Smooth muscle cell (in vitro differentiated cells): ENCODE results near the gene LTBP1. TPM values are rescaled to one million over a fixed set of nuclear protein-coding genes. Genes with fewer than 3 reads are reported as not detected.

Experiments
- DNase-seq: peaks from one replicate; lab custom pipeline; 2025; ENCODE audit not compliant: unreplicated experiment; lab: John Stamatoyannopoulos, UW
- H2AFZ ChIP-seq: fragments of 200-600 bp; sonication (generic); 2 replicates; pipeline ENCODE4 v1.6.0; 2016; ENCODE audit warnings: antibody characterized with exemption, low read depth, mild to moderate bottlenecking
- H3F3A ChIP-seq: fragments of 200-600 bp; sonication (generic); 2 replicates; pipeline ENCODE4 v1.6.0; 2017; ENCODE audit warnings: antibody characterized with exemption, low read depth
- H3K27ac ChIP-seq: fragments of 200-600 bp; sonication (generic); 2 replicates; pipeline ENCODE4 v1.5.1; 2016; ENCODE audit warnings: low read depth, mild to moderate bottlenecking
- H3K27me3 ChIP-seq: fragments of 200-600 bp; sonication (generic); 2 replicates; pipeline ENCODE4 v1.6.1; 2016; ENCODE audit warnings: low read depth, mild to moderate bottlenecking
- H3K36me3 ChIP-seq: fragments of 200-600 bp; sonication (generic); 2 replicates; pipeline ENCODE4 v1.5.1; 2016; ENCODE audit warnings: low read depth
- H3K4me1 ChIP-seq: fragments of 200-600 bp; sonication (generic); 2 replicates; pipeline ENCODE4 v1.5.1; 2016; ENCODE audit warnings: low read depth
- H3K4me2 ChIP-seq: fragments of 200-600 bp; sonication (generic); 2 replicates; pipeline ENCODE4 v1.6.0; 2016; ENCODE audit warnings: mild to moderate bottlenecking
- H3K4me3 ChIP-seq: fragments of 200-600 bp; sonication (generic); 2 replicates; pipeline ENCODE4 v1.5.1; 2016; ENCODE audit warnings: mild to moderate bottlenecking
- H3K79me2 ChIP-seq: fragments of 200-600 bp; sonication (generic); 2 replicates; pipeline ENCODE4 v1.6.0; 2016; ENCODE audit warnings: low read depth, mild to moderate bottlenecking
- H3K9ac ChIP-seq: fragments of 200-600 bp; sonication (generic); 2 replicates; pipeline ENCODE4 v1.6.0; 2016; ENCODE audit warnings: low read depth
- H3K9me3 ChIP-seq: fragments of 200-600 bp; sonication (generic); replicated peaks from 2 replicates; pipeline ENCODE4 v1.5.1; 2016; ENCODE audit warnings: low read depth
- H4K20me1 ChIP-seq: fragments of 200-600 bp; sonication (generic); 2 replicates; pipeline ENCODE4 v1.6.0; 2016; ENCODE audit warnings: low read depth
- CTCF ChIP-seq: fragments of 200-600 bp; sonication (generic); IDR thresholded peaks from 2 replicates; pipeline ENCODE4 v1.5.1; 2017; ENCODE audit warnings: borderline replicate concordance, mild to moderate bottlenecking, antibody characterized with exemption; ENCODE audit not compliant: insufficient read depth, poor library complexity, severe bottlenecking
- WGBS: methylation state at CpG from one replicate; pipeline ENCODE4 v1.1.7; 2016; ENCODE audit warnings: low lambda C conversion rate; 5-methylcytosine and 5-hydroxymethylcytosine counted together
- polyA plus RNA-seq: library from polyadenylated mRNA; unstranded; fragments of >200 nt; fragmentation: Nextera tagmentation; extraction: Ambion mirVana; gene quantifications from 2 replicates; pipeline ENCODE4 v1.2.1, GENCODE V29; 2016
- total RNA-seq: library from RNA; depleted of rRNA; stranded (reverse); fragments of >200 nt; gene quantifications from 2 replicates; pipeline ENCODE4 v1.2.3, GENCODE V29; 2014

LTBP1 gene
- total and polyA plus RNA-seq, 2 experiments from 2014 or later, result 146 to 250 TPM

GRCh38 chr2:33030326-33030725, 83.6 kb downstream of the LTBP1 start:
- no peaks in the 10 kb centered on the region for H3F3A ChIP-seq
- no peak overlapping the region for H2AFZ ChIP-seq
- H3K27me3 ChIP-seq, result no peaks in the 10 kb centered on the region
- 53% methylated on average over 3 of the region's 3 CpGs for WGBS
- no peak overlapping the region for H3K27ac ChIP-seq
- TF ChIP-seq CTCF, result no peak
- H3K4me3 ChIP-seq, result no peak overlapping the region
- H3K4me1 ChIP-seq, result peaks cover 22% of the 10 kb centered on the region
- H3K4me2 ChIP-seq, result peak overlapping the region; percentile 33
- no peaks in the 10 kb centered on the region for H3K36me3 ChIP-seq
- H3K9me3 ChIP-seq, result no peaks in the 10 kb centered on the region
- no peak for DNase-seq
- H3K79me2 ChIP-seq, result no peaks in the 10 kb centered on the region
- H3K9ac ChIP-seq, result no peak overlapping the region
- H4K20me1 ChIP-seq, result no peaks in the 10 kb centered on the region

GRCh38 chr2:33032245-33032644, 85.5 kb downstream of the LTBP1 start:
- 84% methylated on average over 2 of the region's 2 CpGs for WGBS
- Histone ChIP-seq H3K4me2 (no peak overlapping the region), H3K4me1 (peaks cover 22% of the 10 kb centered on the region), H3K4me3 (no peak overlapping the region), H2AFZ (no peak overlapping the region), H3K27me3 (no peaks in the 10 kb centered on the region), H3K27ac (no peak overlapping the region), H3K36me3 (no peaks in the 10 kb centered on the region), H3K79me2 (no peaks in the 10 kb centered on the region), H4K20me1 (no peaks in the 10 kb centered on the region), H3K9me3 (no peaks in the 10 kb centered on the region), H3K9ac (no peak overlapping the region), H3F3A (no peaks in the 10 kb centered on the region)
- DNase-seq, result no peak
- TF ChIP-seq CTCF, result no peak

- Histone ChIP-seq H3K27ac (no peak overlapping the region), H3K4me2 (peak overlapping the region; percentile 33), H3K36me3 (no peaks in the 10 kb centered on the region), H3K9me3 (no peaks in the 10 kb centered on the region), H2AFZ (peak overlapping the region; percentile 20), H3K27me3 (no peaks in the 10 kb centered on the region), H3K4me3 (no peak overlapping the region), H3K4me1 (peaks cover 22% of the 10 kb centered on the region), H4K20me1 (no peaks in the 10 kb centered on the region), H3K9ac (no peak overlapping the region), H3K79me2 (no peaks in the 10 kb centered on the region), H3F3A (no peaks in the 10 kb centered on the region)
- WGBS, result 72% methylated on average over 7 of the region's 7 CpGs
- peak; percentile 38 for TF ChIP-seq CTCF
- DNase-seq, result no peak
Measured at GRCh38 chr2:33033606-33034081, 86.9 kb downstream of the LTBP1 start.

- no peak for DNase-seq
- H3K4me3 ChIP-seq, result no peak overlapping the region
- no peaks in the 10 kb centered on the region for H3K36me3 ChIP-seq
- no peaks in the 10 kb centered on the region for H4K20me1 ChIP-seq
- peaks cover 21% of the 10 kb centered on the region for H3K4me1 ChIP-seq
- no peak overlapping the region for H3K9ac ChIP-seq
- no peaks in the 10 kb centered on the region for H3K79me2 ChIP-seq
- peak; percentile 12 for TF ChIP-seq CTCF
- H3K4me2 ChIP-seq, result no peak overlapping the region
- H3F3A ChIP-seq, result no peaks in the 10 kb centered on the region
- no peaks in the 10 kb centered on the region for H3K9me3 ChIP-seq
- no peak overlapping the region for H2AFZ ChIP-seq
- H3K27me3 ChIP-seq, result no peaks in the 10 kb centered on the region
- WGBS, result 93% methylated on average over 8 of the region's 8 CpGs
- no peak overlapping the region for H3K27ac ChIP-seq
Measured at GRCh38 chr2:33034784-33035183, 88.0 kb downstream of the LTBP1 start.
